Liver (tissue), 9 donors: ENCODE data around the gene OR4M1. TPM values are rescaled to one million over a fixed set of nuclear protein-coding genes. Genes with fewer than 3 reads are reported as not detected.
"Not testable (repeated sequence)": the region's sequence is repeated elsewhere in the genome, so short reads cannot be mapped to it uniquely, and the experiment has no call there.

Source experiments
- DNase-seq: peaks from one replicate; pipeline ENCODE4 v3.0.0-alpha.2; 2017; ENCODE audit warnings: low spot score
- H3K27ac ChIP-seq, 2 donors: one replicate each; pipeline ENCODE4 v1.7.0; 2013; ENCODE audit warnings: inconsistent platforms in 2 of 2, low read length in 2 of 2, control low read depth in 1 of 2, low read depth in 1 of 2, mild to moderate bottlenecking in 1 of 2
- H3K27me3 ChIP-seq, 4 donors: one replicate each; pipeline versions ENCODE4 v1.6.1 to v1.7.0; 2013; ENCODE audit warnings: low read length in 3 of 4, inconsistent platforms in 1 of 4, mild to moderate bottlenecking in 1 of 4, moderate library complexity in 1 of 4; ENCODE audit not compliant: control insufficient read depth in 4 of 4, insufficient read depth in 4 of 4
- H3K36me3 ChIP-seq, 4 donors: one replicate each; pipeline versions ENCODE4 v1.6.1 to v1.7.0; 2013; ENCODE audit warnings: low read length in 3 of 4, mild to moderate bottlenecking in 3 of 4, low read depth in 1 of 4, moderate library complexity in 1 of 4; ENCODE audit not compliant: control insufficient read depth in 4 of 4, insufficient read depth in 3 of 4
- H3K4me1 ChIP-seq, 4 donors: one replicate each; pipeline versions ENCODE4 v1.6.1 to v1.7.0; 2013; ENCODE audit warnings: low read length in 3 of 4, mild to moderate bottlenecking in 3 of 4, moderate library complexity in 1 of 4; ENCODE audit not compliant: control insufficient read depth in 4 of 4, insufficient read depth in 4 of 4
- H3K4me3 ChIP-seq, 3 donors: one replicate each; pipeline versions ENCODE4 v1.6.1 to v1.7.0; 2013; ENCODE audit warnings: low read length in 3 of 3, control low read depth in 1 of 3, low read depth in 1 of 3, mild to moderate bottlenecking in 1 of 3
- H3K9ac ChIP-seq, 2 donors: one replicate each; pipeline ENCODE4 v1.7.0; 2013; ENCODE audit warnings: low read length in 2 of 2, mild to moderate bottlenecking in 2 of 2, moderate library complexity in 2 of 2, control low read depth in 1 of 2, low read depth in 1 of 2
- H3K9me3 ChIP-seq, 4 donors: one replicate each; pipeline versions ENCODE4 v1.6.1 to v1.7.0; 2013; ENCODE audit warnings: low read length in 3 of 4; ENCODE audit not compliant: control insufficient read depth in 4 of 4
- ATF3 ChIP-seq: IDR thresholded peaks from 2 replicates; pipeline ENCODE4 v1.6.1; 2016; ENCODE audit warnings: antibody characterized with exemption
- CTCF ChIP-seq: fragments of 150-350 bp; IDR thresholded peaks from 2 replicates; pipeline ENCODE4 v1.5.1; 2017; ENCODE audit warnings: improper control_type of control experiment, low read depth, low read length; ENCODE audit not compliant: missing input control
- EGR1 ChIP-seq, 2 donors: IDR thresholded peaks; 2 replicates each; pipeline ENCODE4 v1.6.1; 2016 to 2018; ENCODE audit warnings: antibody characterized with exemption in 2 of 2, low read depth in 2 of 2
- FOXA2 ChIP-seq: IDR thresholded peaks from 2 replicates; pipeline ENCODE4 v1.6.1; 2016; ENCODE audit warnings: antibody characterized with exemption
- HNF4A ChIP-seq, 2 donors: conservative IDR thresholded peaks; 2 replicates each; pipeline ENCODE4 v1.6.1; 2016; ENCODE audit warnings: antibody characterized with exemption in 2 of 2, mild to moderate bottlenecking in 2 of 2
- HNF4G ChIP-seq: IDR thresholded peaks from 2 replicates; pipeline ENCODE4 v1.6.1; 2016; ENCODE audit warnings: antibody characterized with exemption
- JUND ChIP-seq, 2 donors: IDR thresholded peaks; 2 replicates each; pipeline ENCODE4 v1.6.1; 2016; ENCODE audit warnings: antibody characterized with exemption in 2 of 2
- MAX ChIP-seq: IDR thresholded peaks from 2 replicates; pipeline ENCODE4 v1.6.1; 2016; ENCODE audit warnings: antibody characterized with exemption
- NR2F2 ChIP-seq: IDR thresholded peaks from 2 replicates; pipeline ENCODE4 v1.6.1; 2016; ENCODE audit warnings: antibody characterized with exemption
- RAD21 ChIP-seq, 2 donors: IDR thresholded peaks; 2 replicates each; pipeline ENCODE4 v1.6.1; 2016; ENCODE audit warnings: antibody characterized with exemption in 2 of 2, mild to moderate bottlenecking in 2 of 2
- RXRA ChIP-seq, 2 donors: IDR thresholded peaks; 2 replicates each; pipeline ENCODE4 v1.6.1; 2017 to 2018; ENCODE audit warnings: antibody characterized with exemption in 2 of 2, mild to moderate bottlenecking in 1 of 2
- TAF1 ChIP-seq: conservative IDR thresholded peaks from 2 replicates; pipeline ENCODE4 v1.6.1; 2016; ENCODE audit warnings: antibody characterized with exemption, mild to moderate bottlenecking
- ZBTB33 ChIP-seq: IDR thresholded peaks from 2 replicates; pipeline ENCODE4 v1.6.1; 2016; ENCODE audit warnings: antibody characterized with exemption
- WGBS: extraction: QIAGEN DNeasy Blood & Tissue Kit; methylation state at CpG from one replicate; pipeline ENCODE4 v1.1.7; 2013; 5-methylcytosine and 5-hydroxymethylcytosine counted together
- polyA plus RNA-seq, 2 donors: library from polyadenylated mRNA; stranded (reverse) in 1 of 2; unstranded in 1 of 2; fragments of 200-250 nt in 1 of 2; fragments of >200 nt in 1 of 2; fragmentation: Nextera tagmentation in 1 of 2; extraction: Ambion mirVana in 1 of 2; gene quantifications; one replicate each; pipeline versions ENCODE4 v1.2.1 to v1.2.3, GENCODE V29; 2013 to 2015
- total RNA-seq, 2 donors: library from RNA; depleted of rRNA; stranded (reverse); fragments of >200 nt; gene quantifications; one replicate each; pipeline ENCODE4 v1.2.3, GENCODE V29; 2014
- donor health status: healthy.
- donor health status: healthy.
- donor health status: healthy.
- donor health status: healthy.
- donor health status: healthy.

OR4M1 gene
- total RNA-seq, result not detected
- not detected for polyA plus RNA-seq

GRCh38 chr14:19773204-19773603 lies at the start of gene OR4M1:
Gene OR4M1, plus strand, starts transcription at chr14:19773504. Its CDS starts 6,819 bp downstream, at chr14:19780323.
- H3K9ac ChIP-seq, H3K27me3 ChIP-seq, H3K4me1 ChIP-seq, H3K9me3 ChIP-seq, H3K27ac ChIP-seq, DNase-seq, H3K4me3 ChIP-seq, H3K36me3 ChIP-seq: not testable (repeated sequence)
- 17% methylated on average over 1 of the region's 1 CpG for WGBS

GRCh38 chr14:19729359-19729758 lies 43.9 kb upstream of the OR4M1 start:
- no peak overlapping the region for H3K9ac ChIP-seq
- H3K9me3 ChIP-seq, result no peaks in the 10 kb centered on the region
- H3K36me3 ChIP-seq, result no peaks in the 10 kb centered on the region
- no peaks in the 10 kb centered on the region for H3K4me1 ChIP-seq
- H3K27ac ChIP-seq, result no peak overlapping the region
- TF ChIP-seq TAF1, result no peak
- H3K4me3 ChIP-seq, result no peak overlapping the region
- no peaks in the 10 kb centered on the region for H3K27me3 ChIP-seq
- DNase-seq, result no peak

- Histone ChIP-seq H3K36me3 (no peaks in the 10 kb centered on the region), H3K9ac (no peak overlapping the region), H3K9me3 (no peaks in the 10 kb centered on the region), H3K4me1 (no peaks in the 10 kb centered on the region), H3K27ac (no peak overlapping the region), H3K4me3 (no peak overlapping the region), H3K27me3 (no peaks in the 10 kb centered on the region)
- TF ChIP-seq HNF4A (conservative IDR thresholded peaks at IDR 0.05) (no peak), TAF1 (no peak), MAX (no peak), HNF4G (no peak), RAD21 (IDR thresholded peaks at IDR 0.05) (no peak), CTCF (no peak), EGR1 (IDR thresholded peaks at IDR 0.05; ENCODE audit: low read depth in 2 of 2) (no peak), ZBTB33 (no peak), NR2F2 (no peak), JUND (IDR thresholded peaks at IDR 0.05) (no peak), RXRA (IDR thresholded peaks at IDR 0.05) (no peak), ATF3 (no peak), FOXA2 (no peak)
- no peak for DNase-seq
- WGBS, result 65% methylated on average over 2 of the region's 2 CpGs
These were observed 43.5 kb upstream of the OR4M1 start for GRCh38 chr14:19729763-19730162.

- not testable (repeated sequence) for H3K4me1 ChIP-seq, H3K9me3 ChIP-seq, H3K4me3 ChIP-seq, H3K36me3 ChIP-seq, H3K27me3 ChIP-seq, DNase-seq, H3K9ac ChIP-seq, H3K27ac ChIP-seq
- 78% methylated on average over 3 of the region's 3 CpGs for WGBS
These were observed 39.4 kb upstream of the OR4M1 start for GRCh38 chr14:19733893-19734292.
